HS-27A (cell line): ENCODE data around the gene TIMM13.
"Not testable (repeated sequence)": the region's sequence is repeated elsewhere in the genome, so short reads cannot be mapped to it uniquely, and the experiment has no call there.

Experiments
- DNase-seq: peaks from one replicate; pipeline ENCODE4 v3.0.0-alpha.2; 2012; ENCODE audit warnings: low read depth, missing footprints

Gene TIMM13

GRCh38 chr19:2431318-2432055 lies 4.1 kb upstream of the TIMM13 start:
- no peak for DNase-seq

- no peak for DNase-seq
Observed at GRCh38 chr19:2429917-2430535, 2.6 kb upstream of the TIMM13 start.

DNA sequence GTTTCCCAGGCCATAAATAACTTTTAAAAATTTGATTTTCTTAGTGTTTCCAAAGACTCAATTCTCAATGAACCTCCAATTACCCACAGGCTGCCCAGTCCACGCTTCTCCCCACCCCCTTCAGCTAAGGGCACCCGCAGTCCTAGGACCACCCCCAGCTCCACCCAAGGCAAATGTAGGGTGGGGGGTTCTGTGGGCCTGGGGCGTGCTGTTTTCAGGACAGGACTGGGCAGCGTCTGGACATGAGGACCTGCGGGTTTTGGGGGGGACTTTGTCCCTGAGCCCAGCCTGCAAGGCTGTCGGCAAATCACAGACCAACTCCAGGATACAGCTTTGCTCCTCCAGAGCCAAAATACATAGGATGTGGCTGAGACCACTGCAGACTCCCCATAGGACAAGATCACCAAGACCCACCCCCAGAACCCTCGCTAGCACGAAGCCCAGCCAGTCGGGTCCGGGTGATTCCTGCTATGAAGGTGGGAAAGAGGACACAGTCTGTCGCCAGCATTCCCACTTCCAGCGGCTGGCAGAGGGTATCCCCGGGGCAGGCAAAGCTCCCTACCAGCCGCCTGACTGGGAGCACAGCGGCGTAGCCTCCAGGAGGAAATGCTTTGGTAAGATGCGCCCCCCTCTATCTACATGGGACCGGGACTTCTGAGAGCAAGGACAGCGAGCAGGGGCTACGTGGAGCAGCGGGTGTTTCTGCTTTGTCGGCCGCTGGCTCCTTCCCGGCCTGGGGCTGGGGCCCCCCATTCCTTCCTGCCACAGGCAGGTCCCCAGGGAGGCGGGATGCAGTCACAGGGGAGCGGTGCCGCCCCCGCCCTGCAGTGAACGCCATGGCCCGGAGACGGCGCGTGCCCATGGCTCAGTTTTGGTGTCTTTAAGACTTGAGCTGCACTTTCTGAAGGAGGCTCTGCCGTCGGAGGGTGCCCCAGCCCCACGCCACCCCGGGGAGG lies 1.6 kb upstream of the TIMM13 start:
- DNase-seq, result no peak

DNA sequence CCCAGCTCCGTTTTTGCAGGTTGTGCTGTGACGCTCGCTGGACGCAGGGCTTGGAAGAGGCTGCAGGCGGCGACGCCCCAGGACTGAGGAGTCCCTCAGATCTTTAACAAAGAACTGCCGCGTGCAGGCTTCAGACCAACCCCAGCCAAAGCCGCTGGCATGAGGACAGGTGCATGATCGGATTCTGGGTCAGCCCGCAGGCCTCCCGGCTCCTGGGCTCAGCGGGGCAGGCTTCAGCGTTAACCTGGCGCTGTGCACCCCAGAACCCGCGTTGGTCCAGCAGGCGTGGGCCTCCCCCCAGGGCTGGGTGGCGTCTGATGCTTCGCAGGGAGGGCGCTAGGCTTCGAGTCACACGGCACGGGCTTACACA lies 920 bp upstream of the TIMM13 start:
- DNase-seq, result no peak

GRCh38 chr19:2426611-2427428 lies 566 bp downstream of the TIMM13 start:
- DNase-seq, result no peak

- no peak for DNase-seq
Observed at GRCh38 chr19:2425622-2426581, 1.5 kb downstream of the TIMM13 start.

DNA sequence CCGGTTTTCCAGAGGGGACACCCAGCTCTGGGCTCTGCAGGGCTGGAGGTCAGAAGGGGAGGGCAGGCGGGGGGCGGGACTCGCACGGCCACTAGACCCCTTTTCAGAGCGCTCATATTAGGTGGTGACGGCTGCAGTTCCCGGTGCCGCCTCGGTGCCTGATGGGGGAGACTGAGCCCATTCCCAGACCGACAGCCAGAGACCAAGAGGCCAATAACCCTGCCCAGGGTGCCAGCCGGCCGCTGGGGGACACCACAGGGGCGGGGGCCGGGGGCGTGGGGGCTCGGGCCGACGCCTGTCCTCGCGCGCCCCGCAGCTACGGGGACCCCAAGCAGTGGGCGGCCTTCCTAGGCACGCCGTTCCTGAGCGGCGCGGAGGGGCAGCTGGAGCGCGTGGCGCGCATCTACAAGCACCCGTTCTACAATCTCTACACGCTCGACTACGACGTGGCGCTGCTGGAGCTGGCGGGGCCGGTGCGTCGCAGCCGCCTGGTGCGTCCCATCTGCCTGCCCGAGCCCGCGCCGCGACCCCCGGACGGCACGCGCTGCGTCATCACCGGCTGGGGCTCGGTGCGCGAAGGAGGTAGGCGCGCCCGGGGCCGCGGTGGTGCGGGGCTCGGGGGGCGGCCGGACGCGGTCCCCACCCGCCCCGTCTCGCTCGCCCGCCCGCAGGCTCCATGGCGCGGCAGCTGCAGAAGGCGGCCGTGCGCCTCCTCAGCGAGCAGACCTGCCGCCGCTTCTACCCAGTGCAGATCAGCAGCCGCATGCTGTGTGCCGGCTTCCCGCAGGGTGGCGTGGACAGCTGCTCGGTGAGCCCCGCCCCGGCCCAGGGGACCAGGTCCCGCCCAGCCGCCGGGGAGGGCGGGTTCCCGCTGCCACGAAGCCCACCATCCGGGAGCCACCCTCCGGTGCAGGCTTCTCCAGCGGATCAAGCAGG lies 2.4 kb downstream of the TIMM13 start:
- no peak for DNase-seq

GRCh38 chr19:2423915-2424685 lies 3.3 kb downstream of the TIMM13 start:
- no peak for DNase-seq

- DNase-seq, result no peak
Observed at GRCh38 chr19:2423071-2423914, 4.1 kb downstream of the TIMM13 start.

DNA sequence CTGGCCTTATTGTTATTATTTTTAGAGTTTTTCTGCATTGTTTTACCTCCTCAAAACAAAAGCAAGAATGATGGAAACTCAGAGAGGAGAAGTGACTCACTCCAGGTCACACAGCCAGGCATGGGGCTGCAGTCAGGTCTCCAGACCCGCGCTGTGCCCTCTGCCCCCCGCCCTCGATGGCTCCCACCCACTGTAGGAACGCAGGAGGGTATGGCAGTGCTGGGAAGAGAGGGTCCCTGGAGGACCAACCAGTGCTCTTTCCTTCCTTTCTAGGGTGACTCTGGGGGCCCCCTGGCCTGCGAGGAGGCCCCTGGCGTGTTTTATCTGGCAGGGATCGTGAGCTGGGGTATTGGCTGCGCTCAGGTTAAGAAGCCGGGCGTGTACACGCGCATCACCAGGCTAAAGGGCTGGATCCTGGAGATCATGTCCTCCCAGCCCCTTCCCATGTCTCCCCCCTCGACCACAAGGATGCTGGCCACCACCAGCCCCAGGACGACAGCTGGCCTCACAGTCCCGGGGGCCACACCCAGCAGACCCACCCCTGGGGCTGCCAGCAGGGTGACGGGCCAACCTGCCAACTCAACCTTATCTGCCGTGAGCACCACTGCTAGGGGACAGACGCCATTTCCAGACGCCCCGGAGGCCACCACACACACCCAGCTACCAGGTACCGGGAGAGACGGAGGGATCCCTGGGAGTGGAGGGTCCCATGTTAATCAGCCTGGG lies 5.6 kb downstream of the TIMM13 start:
- DNase-seq, result no peak

GRCh38 chr19:2420490-2420889 lies 6.9 kb downstream of the TIMM13 start:
- DNase-seq, result no peak

GRCh38 chr19:2419754-2420153 lies 7.6 kb downstream of the TIMM13 start:
- no peak for DNase-seq

DNA sequence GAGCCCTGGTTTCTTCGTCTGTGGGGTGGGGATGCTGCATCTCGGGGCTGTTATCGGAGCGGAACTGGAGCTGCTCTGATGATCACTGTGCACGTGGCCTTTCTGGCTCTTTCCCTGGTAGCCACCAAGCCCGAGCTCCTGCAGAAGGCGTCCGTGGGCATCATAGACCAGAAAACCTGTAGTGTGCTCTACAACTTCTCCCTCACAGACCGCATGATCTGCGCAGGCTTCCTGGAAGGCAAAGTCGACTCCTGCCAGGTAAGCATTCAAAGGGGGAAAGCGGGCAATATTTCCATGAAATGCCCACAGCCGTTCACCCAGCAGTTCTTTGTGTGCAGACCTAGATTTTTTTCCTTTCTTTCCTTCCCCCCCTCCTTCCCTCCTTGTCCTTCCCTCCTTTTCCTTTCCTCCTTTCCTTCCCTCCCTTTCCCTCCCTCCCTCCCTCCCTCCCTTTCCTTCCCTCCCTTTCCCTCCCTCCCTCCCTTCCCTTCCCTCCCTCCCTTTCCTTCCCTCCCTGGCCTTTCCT lies 9.4 kb downstream of the TIMM13 start:
- DNase-seq, result no peak

- DNase-seq, result not testable (repeated sequence)
Observed at GRCh38 chr19:2417436-2417835, 9.9 kb downstream of the TIMM13 start.

DNA sequence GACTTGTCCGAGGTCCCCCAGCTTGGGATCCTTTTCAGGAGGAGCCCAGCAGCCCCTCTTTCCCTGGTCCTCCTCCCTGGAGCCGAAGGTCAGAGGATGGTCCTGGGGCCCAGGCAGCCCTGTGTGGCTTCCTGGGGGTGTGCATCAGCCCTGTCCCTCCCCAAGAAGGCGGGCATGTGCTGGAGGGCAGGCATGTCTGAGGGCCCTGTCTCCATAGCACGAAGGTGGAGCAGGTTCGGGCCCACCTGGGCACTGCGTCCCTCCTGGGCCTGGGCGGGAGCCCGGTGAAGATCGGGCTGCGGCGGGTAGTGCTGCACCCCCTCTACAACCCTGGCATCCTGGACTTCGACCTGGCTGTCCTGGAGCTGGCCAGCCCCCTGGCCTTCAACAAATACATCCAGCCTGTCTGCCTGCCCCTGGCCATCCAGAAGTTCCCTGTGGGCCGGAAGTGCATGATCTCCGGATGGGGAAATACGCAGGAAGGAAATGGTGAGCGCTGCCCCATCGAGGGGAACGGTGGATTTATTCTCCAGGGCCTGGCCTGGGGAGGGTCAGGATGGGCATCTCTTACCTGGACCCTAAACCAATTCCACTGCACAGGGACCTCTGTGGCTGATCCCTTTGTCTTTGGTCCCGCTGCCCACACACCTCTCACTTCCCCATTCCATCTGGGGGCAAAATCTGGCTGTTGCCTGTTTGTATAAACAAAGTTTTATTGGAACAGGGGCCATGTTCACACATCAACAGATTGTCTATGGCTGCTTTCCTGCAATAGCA lies 10.9 kb downstream of the TIMM13 start:
- DNase-seq, result no peak

GRCh38 chr19:2415973-2416319 lies 11.4 kb downstream of the TIMM13 start:
- DNase-seq, result no peak
